HTR-8/SVneo (cell line): ENCODE results near the gene CYP11A1.

ENCODE experiments used
- DNase-seq: peaks from one replicate; pipeline ENCODE4 v3.0.0; 2011; ENCODE audit warnings: low spot score, mixed read lengths; ENCODE audit not compliant: insufficient read length
- FAIRE-seq: peaks from 2 replicates; lab custom pipeline; 2011; peaks lifted over from hg19 to GRCh38; lab: Jason Lieb, UNC

The CYP11A1 gene

DNA sequence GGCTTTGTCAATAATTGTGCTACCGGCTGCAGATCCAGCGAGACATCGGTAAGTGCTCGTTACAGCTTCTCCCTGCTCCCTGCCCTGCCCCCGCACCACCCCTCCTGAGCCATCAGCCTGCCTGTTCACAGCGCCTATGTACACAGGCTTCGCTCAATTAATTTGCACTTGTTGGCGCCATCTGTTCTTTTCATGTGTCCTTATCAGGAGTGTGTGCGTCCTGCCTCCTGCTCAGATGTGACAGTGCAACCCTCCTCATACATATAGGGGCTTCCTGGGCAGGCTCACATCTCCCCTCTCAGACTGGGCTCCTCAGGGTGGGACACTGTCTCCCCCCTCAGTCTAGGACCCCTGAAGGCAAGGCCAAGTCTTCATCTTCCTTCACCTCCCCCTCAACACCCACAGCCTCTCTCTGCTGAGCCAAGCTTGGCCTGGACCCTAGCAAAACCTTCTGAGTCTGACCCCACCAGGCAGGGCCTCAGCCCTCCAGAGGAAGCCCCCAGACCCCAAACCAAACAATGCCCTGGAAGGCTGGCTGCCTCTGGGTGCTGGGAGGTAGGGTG lies 54.9 kb downstream of the CYP11A1 start:
- no peak for DNase-seq
- no peak for FAIRE-seq

DNA sequence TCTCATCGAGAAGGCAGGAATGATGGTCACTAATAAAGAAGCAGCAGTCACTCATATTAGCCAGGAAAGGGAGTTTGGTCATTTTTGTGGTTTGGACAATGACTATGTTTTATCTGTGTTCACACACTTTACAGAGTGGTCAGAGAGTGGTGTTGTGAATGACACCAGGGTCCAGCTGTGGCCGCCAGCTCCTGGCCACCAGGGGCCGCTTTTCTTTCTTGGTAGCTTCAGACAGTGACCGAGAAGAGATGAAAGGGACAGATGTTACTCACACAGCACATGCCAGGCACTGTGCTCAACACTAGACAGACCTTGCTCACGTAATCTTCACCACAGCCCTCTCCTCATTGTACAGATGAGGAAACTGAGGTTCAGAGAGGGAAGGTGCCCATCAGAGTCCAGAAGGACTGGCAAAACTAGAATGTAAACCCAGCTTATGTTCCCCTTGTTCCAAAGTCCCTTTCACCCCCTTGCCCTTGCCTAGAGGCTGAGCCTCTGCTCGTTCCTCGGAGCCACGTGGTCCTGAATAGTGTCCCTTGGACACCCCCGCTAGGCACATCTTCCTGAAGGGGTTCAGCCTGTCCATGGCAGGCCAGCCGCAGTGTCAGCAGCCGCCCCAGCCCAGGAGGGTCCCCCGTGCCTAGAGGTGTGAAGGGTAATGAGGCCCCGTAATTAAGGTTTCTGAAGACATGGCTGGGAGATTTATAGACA lies 55.6 kb downstream of the CYP11A1 start:
- FAIRE-seq (peak; percentile 72), DNase-seq (peak; percentile 51)

DNA sequence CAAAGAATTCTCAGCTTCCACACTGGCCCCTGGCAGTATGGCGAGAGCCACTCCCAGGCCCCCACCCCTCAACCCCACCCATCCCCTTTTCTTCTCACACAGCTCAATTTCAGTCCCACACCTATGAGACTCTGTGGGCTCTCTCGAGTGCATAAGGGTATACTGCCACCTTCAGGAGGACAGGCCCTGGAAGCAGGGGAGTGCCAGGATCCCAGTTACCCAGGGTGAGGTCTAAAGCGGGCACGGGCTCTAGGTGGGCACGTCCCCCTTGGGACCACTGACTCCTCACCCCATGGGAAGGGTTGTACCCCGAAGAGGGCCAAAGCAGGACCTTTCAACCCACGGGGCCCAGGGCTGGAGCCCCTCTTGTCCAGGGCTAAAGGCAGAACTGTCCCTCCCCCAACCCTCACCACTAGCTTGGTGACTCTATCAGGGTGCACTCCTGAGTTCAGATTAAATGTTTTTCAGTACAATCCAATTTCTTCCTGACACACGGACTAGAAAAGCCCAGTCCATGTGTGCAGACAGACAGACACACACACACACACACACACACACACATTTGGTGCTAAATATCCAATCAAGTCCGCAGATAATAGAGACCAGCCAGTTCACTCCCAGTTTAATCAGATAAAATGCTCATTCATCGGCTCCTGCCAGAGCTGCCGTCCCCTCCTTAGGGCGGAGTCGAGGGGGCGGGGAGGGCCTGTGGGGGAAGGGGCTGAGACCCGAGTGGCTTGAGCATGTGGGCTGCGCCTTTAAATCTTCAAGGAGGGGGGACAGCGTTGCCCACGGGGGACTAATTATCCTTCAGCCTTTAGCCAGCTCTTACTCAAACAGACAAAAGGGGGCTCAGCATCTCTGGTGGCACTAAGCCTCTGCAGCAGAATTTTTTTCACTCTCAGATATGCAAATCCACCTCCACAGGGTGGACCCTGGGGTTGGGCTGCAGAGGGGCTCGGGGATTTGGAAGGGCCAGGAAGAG lies 59.3 kb downstream of the CYP11A1 start:
- FAIRE-seq (no peak), DNase-seq (peak; percentile 87)

DNA sequence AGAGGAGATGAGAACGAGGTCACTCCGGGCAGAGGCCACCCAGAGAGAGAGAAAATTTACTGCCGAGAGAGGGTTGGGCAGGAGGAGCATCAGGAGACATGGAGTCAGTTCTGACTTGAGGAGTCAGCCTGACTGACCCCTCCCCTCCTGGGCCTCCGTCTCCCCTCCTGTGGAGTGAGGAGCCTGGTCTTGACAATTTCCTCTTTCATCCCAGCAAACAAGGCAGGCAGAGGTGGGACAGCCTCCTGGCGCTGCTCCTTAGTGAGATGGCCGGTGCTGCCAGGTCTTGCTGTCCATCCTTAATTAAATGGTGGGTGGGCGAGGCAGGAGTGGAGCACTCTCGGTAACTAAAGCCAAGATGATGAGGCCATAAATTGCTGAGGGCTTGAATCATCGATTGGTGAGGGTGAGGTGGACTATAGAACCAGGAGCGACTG lies 60.6 kb downstream of the CYP11A1 start:
- DNase-seq (no peak), FAIRE-seq (no peak)

DNA sequence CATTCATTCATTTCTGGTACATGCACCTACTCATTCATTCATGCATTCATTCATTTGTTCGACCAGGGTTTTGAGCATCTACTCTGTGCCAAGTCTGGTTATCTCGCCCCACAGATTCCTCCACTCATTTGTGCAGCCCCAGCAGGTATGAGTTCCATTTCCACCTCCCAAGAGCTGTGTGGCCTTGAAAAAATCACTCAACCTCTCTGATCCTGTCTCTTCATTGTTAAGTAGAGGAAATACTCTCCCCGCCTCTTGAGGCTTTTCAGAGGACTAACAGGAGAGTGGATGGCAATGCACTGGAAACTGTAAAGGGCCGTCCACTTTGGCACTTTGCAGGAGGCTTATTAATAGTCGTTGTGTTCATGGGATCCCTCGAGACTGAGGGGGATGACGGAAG lies 61.8 kb downstream of the CYP11A1 start:
- DNase-seq (no peak), FAIRE-seq (no peak)

DNA sequence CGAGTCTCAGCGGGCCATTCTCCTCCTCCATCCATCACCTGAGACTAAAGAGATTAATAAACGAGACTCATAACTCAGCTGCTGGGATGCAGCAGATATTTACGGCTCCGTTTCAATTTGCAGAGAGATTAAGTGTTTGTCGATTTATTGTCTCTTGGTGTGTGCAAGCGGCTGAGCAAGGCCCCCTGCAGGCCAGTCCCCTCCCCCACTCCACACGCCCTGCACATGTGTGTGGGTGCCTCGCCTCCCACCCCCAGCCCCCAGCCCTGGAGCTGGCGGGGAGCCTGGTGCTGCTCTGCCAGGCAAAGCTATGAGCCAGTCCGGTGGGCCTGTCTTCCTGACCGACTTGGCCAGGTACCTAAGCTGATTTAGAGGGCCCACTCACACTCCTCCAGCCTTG lies 63.0 kb downstream of the CYP11A1 start:
- no peak for DNase-seq

DNA sequence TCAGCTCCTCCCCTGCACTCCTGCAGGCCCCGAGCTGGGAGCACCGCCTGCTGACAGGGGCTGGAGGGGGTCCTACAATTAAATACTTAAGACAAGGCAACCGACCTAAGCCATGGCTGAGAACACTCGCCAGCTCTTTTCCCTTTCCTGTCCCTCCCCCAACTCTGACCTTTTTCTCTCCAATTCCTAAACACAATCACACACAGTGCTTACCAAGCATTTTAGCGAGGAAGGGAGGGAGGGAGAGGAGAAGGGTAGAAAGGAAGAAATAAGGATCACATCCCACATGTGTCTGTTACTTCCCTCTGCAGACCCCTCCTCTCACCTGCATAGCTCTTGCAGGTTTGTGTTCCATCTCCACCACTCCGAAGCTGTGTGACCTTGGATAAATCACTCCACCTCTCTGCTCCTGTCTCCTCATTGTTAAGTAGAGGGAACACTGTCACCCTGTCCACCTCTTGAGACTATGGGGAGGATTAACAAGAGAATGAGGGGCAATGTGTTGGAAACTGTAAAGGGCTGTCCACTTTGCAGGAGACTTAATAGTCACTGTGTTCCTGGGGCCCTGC lies 63.6 kb downstream of the CYP11A1 start:
- no peak for DNase-seq
- no peak for FAIRE-seq

More for the DNA sequence above, 63.0 kb downstream of the CYP11A1 start:
- no peak for FAIRE-seq

DNA sequence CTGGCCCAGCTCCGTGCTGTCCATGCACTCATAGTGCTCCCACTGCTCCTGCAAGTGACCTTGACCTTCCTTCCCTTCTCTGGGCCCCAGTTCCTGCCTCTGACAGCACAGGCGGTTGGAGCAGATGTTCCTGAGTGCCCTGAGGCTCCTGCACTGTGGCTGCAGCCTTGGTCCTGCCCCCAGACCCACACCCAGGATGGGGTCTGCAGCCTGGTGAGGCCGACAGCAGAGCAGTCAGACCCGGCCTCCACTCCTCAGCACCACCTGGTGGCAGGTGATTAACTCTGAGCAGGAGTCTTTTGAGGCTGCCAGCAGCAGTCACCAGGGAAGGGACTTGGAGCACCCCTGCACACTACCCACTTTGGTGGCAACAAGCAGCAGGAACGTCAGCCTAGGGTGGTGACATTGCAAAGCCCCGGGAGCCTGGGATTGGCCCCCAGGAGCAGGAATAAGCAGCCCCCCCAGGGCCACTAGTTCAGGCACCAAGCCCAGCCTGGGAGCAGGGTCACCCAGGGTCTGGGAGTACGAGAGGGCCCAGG lies 64.6 kb downstream of the CYP11A1 start:
- FAIRE-seq (no peak), DNase-seq (peak; percentile 58)

DNA sequence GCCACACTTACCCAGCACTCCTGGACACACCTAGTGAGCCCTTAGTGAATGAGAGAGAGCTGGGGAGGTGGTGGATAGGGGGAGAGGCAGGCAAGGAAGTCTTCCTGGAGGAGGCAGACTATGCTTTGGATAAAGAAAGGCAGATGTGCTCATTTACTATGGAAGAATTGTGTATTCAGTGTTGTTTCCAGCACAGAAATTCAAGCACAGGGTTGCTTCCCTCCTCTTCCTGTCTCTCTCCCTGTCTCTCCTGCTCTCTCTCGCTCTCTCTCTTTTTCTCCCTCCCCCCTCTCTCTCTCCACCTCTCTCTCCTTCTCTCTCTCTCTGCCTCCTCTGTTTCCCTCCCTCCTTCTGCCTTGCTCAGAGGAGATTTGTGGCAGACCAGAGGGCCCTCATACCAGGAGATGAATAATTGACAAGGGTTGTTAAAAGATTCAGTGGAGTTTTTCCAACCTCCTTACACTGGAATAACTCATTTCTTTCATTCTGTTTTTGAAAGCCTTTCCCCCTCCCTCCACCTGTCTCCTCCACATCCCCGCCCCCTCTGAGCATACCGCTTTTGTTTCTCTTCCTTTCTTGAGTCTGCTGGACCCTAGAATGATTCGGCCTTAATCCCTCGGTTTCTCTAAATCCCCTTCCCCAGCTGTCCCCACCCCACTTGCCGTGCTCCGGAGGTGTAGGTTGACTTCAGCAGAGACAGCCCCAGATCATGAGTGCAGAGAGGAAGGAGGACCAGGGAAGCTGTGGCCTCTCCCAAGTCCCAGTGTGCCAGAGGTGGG lies 65.7 kb downstream of the CYP11A1 start:
- FAIRE-seq, result no peak
- DNase-seq, result no peak

DNA sequence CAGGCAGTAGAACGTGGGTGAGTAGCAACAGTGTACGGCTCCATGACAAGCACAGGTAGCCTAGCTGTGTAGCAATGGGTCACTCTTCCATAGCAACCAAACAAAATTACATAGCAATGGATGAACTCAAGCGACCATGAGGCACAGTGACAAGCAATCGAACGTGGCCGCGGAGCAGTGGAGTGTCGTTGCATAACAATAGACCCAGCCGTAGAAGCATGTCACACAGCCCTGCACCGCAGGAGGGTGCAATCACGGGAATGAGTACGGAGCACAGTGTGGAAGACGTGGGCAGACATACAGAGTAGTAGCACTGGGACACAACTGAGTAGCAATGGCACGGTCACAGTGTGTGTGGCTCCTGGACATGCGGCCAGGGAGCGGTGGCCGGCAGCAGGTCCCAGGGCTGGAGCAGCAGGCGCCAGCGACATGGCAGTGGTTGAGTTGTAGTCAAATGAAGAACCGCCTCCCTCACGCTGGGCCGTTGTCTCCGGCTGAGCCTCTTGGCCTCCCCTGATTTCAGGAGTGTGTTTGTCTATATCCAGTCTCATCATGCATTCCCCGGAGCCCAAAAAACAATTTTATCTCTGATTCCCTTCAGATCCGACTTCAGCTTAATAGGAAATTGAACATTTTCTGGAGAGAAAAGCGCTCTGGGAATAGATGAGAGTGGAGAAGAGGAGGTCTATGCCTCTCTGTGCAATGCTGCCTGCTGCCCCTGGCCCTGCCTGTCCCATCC lies 67.2 kb downstream of the CYP11A1 start:
- no peak for FAIRE-seq
- no peak for DNase-seq

DNA sequence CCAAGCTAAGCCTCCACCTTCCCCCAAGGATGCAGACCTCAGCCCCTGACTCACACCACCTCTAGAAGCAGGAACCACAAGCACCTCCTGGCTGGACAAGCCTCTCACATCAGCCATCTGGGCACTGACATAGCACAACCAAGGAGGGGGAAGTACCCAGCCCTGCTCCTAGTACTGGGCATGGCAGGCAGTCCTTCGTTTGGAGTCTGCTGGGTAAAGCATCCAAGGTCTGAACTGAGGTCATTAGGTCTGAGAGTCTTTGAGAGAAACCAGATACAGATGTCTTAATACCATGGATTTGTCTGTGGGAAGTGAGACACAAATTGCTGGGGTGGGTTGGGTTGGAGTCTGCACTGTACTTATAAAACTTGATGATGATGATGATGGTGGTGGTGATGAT lies 69.6 kb downstream of the CYP11A1 start:
- no peak for DNase-seq
- FAIRE-seq, result no peak

DNA sequence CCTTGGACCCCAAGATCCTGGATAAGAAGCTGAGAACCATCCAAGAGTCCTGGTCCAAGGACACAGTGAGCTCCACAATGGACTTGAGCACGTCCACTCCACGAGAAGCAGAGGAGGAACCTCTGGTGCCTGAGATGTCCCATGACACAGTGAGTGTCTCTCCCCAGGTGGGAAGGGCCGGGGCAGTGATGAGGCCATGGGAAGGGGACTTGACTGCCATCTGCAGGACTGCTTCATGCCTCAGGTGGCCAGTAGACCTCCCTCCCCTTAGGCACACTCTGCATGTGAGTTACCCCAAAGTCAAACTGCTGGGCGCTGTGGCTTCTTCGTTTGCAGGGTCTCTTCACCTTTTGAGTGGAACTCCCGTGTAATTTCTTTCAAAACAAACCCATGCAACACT lies 71.6 kb downstream of the CYP11A1 start:
- no peak for DNase-seq
- FAIRE-seq, result no peak

DNA sequence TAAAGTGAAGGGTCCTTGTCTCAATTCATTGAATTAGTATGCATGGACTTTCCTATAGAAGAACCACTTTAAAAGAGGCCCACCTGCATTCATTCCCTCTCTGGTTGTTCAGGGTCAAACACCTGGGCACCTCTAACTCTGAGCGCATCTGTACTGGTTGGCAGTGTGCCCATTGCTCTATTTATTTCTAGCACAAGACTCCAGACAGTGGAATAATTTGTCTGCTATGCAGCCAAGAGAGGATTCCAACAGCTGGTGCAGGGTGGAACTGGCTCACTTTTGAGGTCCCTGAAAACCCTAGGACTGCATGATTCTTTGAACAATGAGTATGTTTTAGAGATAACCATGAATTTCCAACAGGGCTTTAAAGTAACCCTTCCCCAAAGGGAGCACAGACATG lies 73.4 kb downstream of the CYP11A1 start:
- no peak for FAIRE-seq
- no peak for DNase-seq

DNA sequence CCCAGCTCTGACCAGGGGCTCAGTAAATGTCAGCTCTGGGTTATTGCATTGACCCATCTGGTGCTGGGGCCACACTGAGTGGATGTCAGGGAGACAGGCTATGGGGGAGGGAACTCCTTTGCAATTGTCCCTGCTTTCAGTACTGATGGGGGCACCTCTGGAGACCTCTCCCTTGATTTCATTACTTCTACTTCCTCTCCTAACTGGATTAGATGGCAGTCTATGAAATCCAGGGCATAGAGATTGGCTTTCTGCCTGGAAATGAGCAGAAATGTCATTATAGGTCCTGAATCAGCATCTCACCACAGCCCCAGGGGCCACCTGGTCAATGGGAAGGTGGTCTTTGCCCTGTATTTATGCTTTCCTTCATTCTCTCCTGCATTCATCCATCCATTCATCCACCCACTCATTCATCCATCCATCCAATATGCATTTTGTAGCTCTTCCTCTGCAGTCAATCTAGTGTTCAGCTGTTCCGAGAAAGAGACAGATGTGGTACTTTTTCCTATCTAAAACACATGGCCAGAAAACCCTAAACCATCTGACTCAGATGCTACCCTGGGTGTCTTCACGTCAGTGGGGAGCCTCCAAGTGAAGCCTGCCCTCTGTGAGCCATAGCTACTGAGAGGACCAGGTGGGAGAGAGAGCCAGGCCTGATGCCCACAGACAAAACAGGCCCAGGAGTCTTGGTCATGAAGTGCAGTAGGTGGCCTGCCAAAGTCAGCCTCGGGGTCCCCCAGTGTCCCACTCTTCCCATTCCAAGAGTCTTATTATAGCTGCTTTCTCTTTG lies 74.2 kb downstream of the CYP11A1 start:
- no peak for DNase-seq
- no peak for FAIRE-seq

DNA sequence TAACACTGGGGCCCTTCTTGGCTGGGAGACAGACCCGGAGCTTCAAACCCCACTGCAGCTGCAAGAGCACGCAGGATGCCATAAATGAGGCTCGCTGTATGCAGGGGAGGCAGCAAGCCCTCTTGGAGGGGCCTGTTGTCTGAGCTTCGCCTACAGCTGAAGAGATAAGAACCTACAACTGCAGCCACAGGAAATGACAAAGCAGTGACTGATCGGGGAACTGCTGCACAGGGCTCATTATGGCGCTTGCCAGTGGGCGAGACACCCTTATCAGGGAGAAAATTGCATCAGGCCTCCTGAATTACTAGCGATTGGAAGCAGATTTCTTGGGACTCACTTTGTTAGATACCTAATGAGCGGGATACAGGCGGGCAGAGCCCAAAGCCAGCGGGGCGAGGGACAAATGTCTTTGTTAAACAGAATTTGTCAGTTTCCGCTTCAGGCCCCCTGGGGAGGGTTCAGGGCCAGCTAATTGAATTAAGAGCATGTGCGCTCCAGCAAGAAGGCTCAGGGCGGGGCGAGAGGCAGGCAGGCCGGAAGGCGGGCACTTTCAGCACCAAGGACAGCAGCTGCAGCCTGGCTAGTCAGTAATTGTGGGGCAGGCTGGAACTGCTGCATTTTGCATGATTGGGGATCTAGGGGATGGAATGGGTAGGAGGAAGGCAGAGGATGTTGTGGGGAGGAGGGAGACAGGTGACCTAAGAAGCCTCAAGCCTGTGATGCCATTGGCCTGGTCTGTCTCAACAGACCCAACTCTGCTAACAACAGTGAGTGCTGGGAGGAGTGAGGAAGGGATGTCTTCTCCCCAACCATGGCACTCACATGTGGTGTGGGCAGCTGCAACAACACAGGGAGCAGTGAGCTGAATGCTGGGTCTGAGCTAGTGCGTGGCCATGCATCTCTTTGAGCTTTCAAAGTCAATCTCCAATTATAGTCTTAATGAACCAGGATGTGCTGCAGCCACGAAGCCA lies 76.1 kb downstream of the CYP11A1 start:
- FAIRE-seq (peak; percentile 75), DNase-seq (peak; percentile 86)

DNA sequence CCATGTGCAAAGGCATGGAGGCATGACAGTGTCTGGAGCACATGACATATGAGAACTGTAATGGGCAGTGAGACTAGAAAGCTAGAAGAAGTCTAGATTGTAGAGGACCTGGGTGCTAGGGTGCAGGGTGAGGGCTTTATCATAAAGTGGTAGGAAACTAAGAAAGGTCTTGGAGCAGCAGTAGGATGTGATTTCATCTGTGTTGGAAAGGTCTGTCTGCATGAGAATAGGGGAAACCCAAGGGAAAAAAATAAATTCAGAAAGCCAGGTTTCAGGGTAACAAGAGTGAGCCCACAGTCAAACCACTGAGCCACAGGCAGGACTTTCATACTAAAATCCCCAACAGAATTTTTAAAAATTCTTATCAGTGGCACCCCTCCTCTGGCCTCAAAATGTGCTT lies 76.8 kb downstream of the CYP11A1 start:
- FAIRE-seq (no peak), DNase-seq (no peak)

DNA sequence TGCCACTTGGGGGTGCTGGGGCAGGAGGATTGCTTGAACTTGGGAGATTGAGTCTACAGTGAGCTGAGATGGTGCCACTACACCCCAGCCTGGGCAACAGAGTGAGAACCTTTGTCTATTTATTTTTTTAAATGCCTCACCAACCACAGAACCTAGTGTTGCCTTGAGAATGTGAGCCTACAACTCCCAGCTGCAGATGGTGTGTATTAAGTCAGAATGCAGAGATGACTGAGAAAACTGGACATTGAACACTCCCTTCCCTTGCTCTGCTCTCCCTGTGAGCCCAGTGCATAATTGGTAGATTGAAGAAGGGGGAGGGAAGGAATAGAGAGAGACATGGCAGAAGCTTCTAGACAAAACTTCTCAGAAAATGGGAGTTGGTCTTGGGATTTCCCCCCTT lies 77.8 kb downstream of the CYP11A1 start:
- DNase-seq (no peak), FAIRE-seq (no peak)
